Measurements from ENCODE around the gene ZNF211. TPM values are rescaled to one million over a fixed set of nuclear protein-coding genes. Genes with fewer than 3 reads are reported as not detected.

The ZNF211 gene
- total RNA-seq, 1 experiment from 2014 or later = 12.9 TPM

- H3K9me3 Mint-ChIP-seq = peaks cover 88 to 92% of the 10 kb centered on the region in 2 experiments
- Histone ChIP-seq H3K56ac (ENCODE audit: insufficient read length, low read depth, low read length) (no peak overlapping the region), H3K4me2 (ENCODE audit: insufficient read depth, insufficient read length, low read length) (no peak overlapping the region), H3T11ph (ENCODE audit: low read length) (no peak overlapping the region), H3K4me1 (ENCODE audit: insufficient read depth, low read length) (peaks cover 6% of the 10 kb centered on the region), H3K4ac (ENCODE audit: low read depth, low read length) (no peak overlapping the region), H2AK5ac (ENCODE audit: insufficient read length, low read length) (no peak overlapping the region), H2BK15ac (ENCODE audit: low read depth, low read length) (no peak overlapping the region), H3K27ac (ENCODE audit: insufficient read length, low read depth, low read length) (no peak overlapping the region), H2AFZ (ENCODE audit: low read length) (no peak overlapping the region), H3K9ac (ENCODE audit: extremely low read depth, insufficient read length, low read length) (no peak overlapping the region), H2BK20ac (ENCODE audit: low read depth, low read length, poor library complexity, severe bottlenecking) (no peak overlapping the region), H4K5ac (ENCODE audit: insufficient read length, low read depth, low read length) (no peak overlapping the region), H4K8ac (replicated peaks; ENCODE audit: insufficient read length, low read depth, low read length) (no peak overlapping the region), H3K79me1 (ENCODE audit: insufficient read depth, low read depth, low read length, poor library complexity, severe bottlenecking) (peaks cover 11% of the 10 kb centered on the region), H2BK5ac (ENCODE audit: insufficient read length, low read length) (no peak overlapping the region), H3K27me3 (ENCODE audit: insufficient read depth, low read length) (no peaks in the 10 kb centered on the region), H3K23me2 (ENCODE audit: insufficient read length, low read depth, low read length, poor library complexity, severe bottlenecking) (peaks cover 9% of the 10 kb centered on the region), H2BK120ac (ENCODE audit: low read depth, low read length, poor library complexity, severe bottlenecking) (no peak overlapping the region), H2BK12ac (ENCODE audit: insufficient read length, low read depth, low read length) (no peak overlapping the region), H3K79me2 (ENCODE audit: insufficient read depth, low read length) (peaks cover 14% of the 10 kb centered on the region), H3K9me3 (ENCODE audit: control insufficient read depth, low read depth, low read length) (peaks cover 45% of the 10 kb centered on the region), H3K23ac (ENCODE audit: insufficient read length, low read depth, low read length) (no peak overlapping the region), H4K20me1 (ENCODE audit: control insufficient read depth, insufficient read depth, insufficient read length) (no peaks in the 10 kb centered on the region), H3K14ac (ENCODE audit: insufficient read depth, low read length) (no peak overlapping the region), H4K91ac (ENCODE audit: insufficient read length, low read depth, low read length) (no peak overlapping the region), H3K18ac (ENCODE audit: insufficient read length, low read depth, low read length) (no peak overlapping the region)
- H3K4me1 Mint-ChIP-seq = peaks cover 0 to 10% of the 10 kb centered on the region in 2 experiments; a peak in 2 of 4 replicates
- WGBS (ENCODE audit: extremely low coverage, insufficient read length, low lambda C conversion rate) = no CpG with 5 or more reads among the region's 1 CpG
- H3K4me3 Mint-ChIP-seq = no peak overlapping the region; a peak in 1 of 5 replicates
- H3K27me3 Mint-ChIP-seq (ENCODE audit: low read depth) = peaks cover 12% of the 10 kb centered on the region
- TF ChIP-seq, protein P1, sequence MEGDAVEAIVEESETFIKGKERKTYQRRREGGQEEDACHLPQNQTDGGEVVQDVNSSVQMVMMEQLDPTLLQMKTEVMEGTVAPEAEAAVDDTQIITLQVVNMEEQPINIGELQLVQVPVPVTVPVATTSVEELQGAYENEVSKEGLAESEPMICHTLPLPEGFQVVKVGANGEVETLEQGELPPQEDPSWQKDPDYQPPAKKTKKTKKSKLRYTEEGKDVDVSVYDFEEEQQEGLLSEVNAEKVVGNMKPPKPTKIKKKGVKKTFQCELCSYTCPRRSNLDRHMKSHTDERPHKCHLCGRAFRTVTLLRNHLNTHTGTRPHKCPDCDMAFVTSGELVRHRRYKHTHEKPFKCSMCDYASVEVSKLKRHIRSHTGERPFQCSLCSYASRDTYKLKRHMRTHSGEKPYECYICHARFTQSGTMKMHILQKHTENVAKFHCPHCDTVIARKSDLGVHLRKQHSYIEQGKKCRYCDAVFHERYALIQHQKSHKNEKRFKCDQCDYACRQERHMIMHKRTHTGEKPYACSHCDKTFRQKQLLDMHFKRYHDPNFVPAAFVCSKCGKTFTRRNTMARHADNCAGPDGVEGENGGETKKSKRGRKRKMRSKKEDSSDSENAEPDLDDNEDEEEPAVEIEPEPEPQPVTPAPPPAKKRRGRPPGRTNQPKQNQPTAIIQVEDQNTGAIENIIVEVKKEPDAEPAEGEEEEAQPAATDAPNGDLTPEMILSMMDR (conservative IDR thresholded peaks at IDR 0.05) = no peak
- no peak overlapping the region for H3K27ac Mint-ChIP-seq
- H3K36me3 Mint-ChIP-seq (ENCODE audit: insufficient read depth in 1 of 3, low read depth in 3 of 3) = peaks cover 85 to 88% (median 87%) of the 10 kb centered on the region in 3 experiments
- no peak for DNase-seq
Observed at GRCh38 chr19:57587529-57587928, 45.4 kb upstream of the ZNF211 start.
